Epithelial cell of esophagus (primary cell): ENCODE data around the gene UBE2L3.
"Not testable (repeated sequence)": the region's sequence is repeated elsewhere in the genome, so short reads cannot be mapped to it uniquely, and the experiment has no call there.

Experiments used
- DNase-seq: peaks from one replicate; pipeline ENCODE4 v3.0.0; 2010; ENCODE audit warnings: low read depth
- H3K4me3 ChIP-seq: 2 replicates; pipeline ENCODE4 v1.5.1; 2011; ENCODE audit warnings: mild to moderate bottlenecking, low read length, control low read depth
- CTCF ChIP-seq: IDR thresholded peaks from 2 replicates; pipeline ENCODE4 v1.5.1; 2011; ENCODE audit warnings: low read depth, mild to moderate bottlenecking, low read length, control low read depth, inconsistent platforms; ENCODE audit not compliant: insufficient read depth; ENCODE audit errors: missing control alignments

Gene UBE2L3

GRCh38 chr22:21606775-21607174 is 39.3 kb downstream of the UBE2L3 start:
- DNase-seq: peak; percentile 51
- H3K4me3 ChIP-seq: no peak overlapping the region
- TF ChIP-seq CTCF: no peak

DNA sequence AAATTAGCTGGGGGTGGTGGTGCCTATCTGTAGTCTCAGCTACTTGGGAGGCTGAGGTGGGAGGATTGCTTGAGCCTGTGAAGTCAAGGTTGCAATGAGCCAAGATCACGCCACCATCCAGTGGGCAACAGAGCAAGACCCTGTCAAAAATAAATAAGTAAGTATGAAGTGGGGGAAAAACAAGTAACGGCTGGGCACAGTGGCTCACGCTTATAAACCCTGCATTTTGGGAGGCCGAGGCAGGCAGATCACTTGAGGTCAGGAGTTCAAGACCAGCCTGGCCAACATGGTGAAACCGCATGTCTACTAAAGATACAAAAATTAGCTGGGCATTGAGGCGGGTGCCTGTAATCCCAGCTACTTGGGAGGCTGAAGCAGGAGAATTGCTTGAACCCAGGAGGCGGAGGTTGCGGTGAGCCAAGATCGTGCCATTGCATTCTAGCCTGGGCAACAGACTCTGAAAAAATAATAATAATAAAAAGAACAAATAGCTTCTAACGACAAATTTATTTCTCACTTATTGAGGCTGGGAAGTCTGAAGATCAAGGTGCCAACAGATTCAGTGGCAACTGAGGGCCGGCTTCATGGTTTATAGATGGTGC is 42.1 kb downstream of the UBE2L3 start:
- DNase-seq: not testable (repeated sequence)

DNA sequence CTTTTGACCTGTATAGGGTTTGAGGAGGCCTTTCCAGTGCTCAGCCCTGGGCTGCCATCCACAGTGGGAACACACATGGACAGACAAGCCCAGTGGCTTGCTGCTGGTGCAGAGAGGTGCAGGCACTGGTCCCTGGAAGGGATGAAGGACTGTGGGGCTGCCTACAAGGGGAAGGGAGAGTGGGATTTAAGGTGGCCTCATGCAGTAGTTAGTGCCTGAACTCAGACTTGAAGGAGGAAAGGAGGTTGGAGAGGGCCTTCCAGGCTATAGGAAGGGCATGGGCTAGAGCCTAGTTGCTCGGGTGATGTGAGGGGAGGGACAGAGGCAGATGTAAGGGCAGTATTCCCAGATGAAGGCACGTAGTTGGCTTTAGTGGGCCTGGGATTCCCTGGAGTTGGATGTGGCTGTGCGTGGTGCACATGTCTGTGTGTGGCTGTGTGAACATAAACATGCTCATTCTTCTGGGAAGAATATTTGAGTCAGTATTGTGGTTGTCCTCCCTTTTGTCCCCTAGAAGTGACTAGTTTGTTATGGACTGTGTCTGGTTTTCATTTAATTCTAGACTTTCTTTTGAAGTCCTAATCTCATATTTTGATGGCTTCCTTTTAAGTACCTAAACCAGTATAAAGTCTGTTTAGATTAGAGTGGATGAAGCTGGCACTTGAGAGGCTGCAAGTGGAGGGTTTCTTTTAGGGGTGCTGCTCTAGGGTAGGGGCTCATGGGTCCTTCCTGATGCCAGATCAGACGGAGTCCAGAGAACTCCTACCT is 43.9 kb downstream of the UBE2L3 start:
- DNase-seq: no peak
- TF ChIP-seq CTCF: no peak
- H3K4me3 ChIP-seq: no peak overlapping the region

More for the DNA sequence above, 42.1 kb downstream of the UBE2L3 start:
- not testable (repeated sequence) for H3K4me3 ChIP-seq

DNA sequence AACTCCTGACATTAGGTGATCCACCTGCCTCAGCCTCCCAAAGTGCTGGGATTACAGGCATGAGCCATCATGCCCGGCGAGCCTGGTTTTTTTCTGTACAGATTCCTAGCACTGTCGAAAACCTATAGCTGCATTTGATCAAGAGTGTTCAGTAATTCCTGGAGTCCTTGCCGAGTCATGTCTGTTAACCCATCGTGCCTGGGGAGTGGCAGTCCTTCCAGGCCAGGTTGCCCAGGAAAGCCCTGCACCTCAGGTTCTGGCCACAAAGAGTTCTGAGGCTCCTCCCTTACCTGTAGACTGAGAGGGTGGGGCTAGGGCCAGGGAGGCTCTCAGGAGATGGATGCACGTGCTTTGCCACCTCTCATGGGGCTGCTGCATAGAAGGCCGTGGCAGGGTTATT is 45.3 kb downstream of the UBE2L3 start:
- DNase-seq: peak; percentile 50
- no peak overlapping the region for H3K4me3 ChIP-seq
- no peak for TF ChIP-seq CTCF

GRCh38 chr22:21613553-21614233 is 46.2 kb downstream of the UBE2L3 start:
- no peak for TF ChIP-seq CTCF
- DNase-seq: no peak
- H3K4me3 ChIP-seq: no peak overlapping the region

- no peak for DNase-seq
- no peak overlapping the region for H3K4me3 ChIP-seq
- no peak for TF ChIP-seq CTCF
Measured at GRCh38 chr22:21615731-21616130, 48.2 kb downstream of the UBE2L3 start.

GRCh38 chr22:21617337-21617736 is 49.8 kb downstream of the UBE2L3 start:
- not testable (repeated sequence) for H3K4me3 ChIP-seq, DNase-seq
